HG02981 (cell line): ENCODE data around the gene ACOT7.

Experiments
- ATAC-seq: cut with Tn5 transposase; IDR thresholded peaks from one replicate; pipeline ENCODE4 v1.9.1; 2021; ENCODE audit warnings: mild to moderate bottlenecking, moderate library complexity; ENCODE audit not compliant: unreplicated experiment

Gene ACOT7

DNA sequence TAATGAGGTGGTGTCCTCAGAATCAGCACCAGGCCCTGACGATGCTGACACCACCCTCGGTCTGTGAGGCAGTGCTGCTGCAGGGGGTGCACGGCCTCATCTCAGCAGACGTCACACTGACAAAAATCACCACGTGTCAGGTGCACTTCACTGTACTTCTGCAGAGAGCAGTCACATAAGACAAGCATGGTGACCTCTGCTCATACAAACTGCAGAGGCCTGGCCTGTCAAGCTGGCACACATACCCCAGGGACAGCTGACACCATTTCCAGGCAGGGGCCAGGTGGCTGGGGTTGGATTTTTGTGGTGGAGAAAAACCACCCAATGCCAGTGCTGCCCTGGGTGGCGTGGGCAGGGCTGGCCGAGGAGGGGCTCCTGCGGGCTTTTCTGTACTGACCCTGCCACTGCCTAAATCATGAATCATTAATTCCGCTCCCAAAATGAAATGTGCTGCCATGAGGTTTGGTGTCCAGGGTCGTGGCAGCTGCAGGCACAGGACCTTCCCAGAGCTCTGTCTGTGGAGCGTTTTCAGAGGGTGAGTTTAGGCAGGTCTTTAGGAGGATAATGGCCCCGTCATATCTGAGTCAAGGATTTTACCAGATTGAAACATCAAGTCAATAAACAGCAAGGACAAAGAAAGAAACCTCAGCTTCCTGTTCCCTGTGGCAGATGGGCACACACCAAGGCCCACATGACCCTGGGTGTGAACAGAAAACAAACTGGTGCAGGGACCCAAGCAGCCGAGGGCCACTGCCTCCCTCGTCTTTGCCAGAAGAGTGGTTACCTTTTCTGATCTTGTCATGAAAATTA, 99.3 kb downstream of the ACOT7 start:
- no peak for ATAC-seq

DNA sequence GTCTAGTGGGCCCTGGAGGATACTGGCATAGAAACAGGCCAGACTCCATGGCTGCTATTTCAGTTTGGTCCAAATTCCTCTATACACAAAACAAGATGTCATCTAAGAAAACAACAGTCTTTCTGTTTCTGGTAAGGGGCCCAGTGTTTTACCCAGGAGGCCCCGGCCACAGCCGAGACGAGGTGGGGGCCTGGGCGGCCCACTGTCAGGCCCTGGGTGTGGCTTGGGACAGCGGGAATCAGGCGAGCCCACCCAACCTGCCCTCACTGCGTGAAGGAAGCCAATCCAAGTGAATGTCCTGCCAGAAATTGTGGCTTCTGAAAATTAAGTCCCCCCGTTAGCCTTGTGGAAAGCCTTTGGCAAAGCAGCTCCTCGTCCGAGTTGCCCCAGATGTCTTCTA, 101.5 kb downstream of the ACOT7 start:
- no peak for ATAC-seq

DNA sequence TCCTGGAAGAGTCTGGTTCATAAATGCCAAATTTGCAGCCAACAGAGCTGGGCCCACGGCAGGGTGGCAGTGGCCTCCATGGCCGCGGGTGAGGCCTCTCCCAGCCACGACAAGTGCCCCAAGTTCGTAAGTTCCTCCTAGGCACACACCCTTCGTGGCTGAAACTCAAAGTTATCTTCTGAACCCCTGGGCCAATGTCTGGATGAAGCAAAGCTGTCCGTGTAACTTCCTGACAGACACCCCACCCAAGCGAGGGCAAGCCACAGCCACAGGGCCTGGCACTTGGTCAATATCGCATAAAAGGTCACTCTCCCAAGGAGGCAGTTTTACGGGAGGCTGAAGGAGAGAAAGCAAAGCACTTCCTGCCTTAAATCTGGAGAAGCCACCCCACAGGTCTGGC, 104.9 kb downstream of the ACOT7 start:
- ATAC-seq, result no peak

DNA sequence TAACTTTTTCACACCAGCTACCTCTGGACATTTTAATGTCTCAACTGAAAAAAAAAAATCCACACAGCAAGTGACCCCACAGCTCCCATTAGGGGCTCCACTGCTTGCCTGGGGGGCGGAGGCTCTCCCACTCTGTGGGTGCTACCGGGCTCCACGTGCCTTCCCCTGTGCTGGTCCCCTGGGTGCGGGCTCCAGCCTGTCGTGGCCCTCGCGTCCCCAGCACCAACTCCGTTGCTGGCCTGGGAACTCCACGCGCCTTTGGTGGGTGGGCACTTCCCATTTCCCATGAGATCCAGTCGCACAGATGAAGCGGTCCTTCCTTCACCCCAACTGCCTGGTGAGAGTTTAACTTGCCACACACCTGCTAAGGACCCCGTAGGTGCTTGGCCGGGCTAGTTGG, 105.5 kb downstream of the ACOT7 start:
- no peak for ATAC-seq

DNA sequence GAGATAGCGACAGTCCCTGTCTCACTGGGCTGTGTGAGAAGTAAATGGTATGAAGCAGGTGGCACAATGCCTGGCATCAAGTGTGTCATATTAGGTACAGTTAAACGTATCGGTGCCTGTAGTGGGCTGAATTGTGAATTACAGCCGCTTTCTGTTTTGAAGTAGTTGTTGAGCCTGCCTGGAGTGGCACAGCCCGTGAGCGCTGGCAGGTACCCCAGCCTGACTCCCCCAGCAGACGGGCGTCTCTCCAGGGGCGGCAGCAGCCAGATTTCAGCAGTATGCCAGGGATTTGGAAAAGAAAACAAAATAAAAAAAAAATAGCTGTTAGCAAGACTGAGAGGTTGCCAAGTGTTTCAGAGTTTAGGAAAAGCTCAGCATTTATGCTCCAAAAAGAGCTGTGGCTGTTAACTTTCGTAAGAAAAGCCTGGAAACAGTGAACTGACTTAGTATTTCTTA, 106.1 kb downstream of the ACOT7 start:
- no peak for ATAC-seq

DNA sequence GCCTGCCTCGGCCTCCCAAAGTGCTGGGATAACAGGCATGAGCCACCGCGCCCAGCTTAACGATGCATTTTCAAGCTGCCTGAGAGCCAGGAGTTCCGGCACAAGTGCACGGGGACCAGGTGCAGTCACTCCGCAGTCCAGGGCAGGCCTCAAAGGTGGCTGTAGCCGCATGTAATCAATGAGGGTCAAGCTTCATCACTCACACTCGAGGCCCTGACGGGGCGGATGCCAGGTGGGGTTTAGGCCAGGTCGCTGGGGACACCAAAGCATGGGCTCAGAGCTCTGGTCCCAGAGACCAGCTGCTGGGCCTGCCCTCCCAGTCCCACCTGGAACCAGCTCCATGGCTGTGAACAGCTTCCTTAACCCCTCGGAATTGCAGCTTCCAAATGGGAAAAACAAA, 106.5 kb downstream of the ACOT7 start:
- ATAC-seq, result no peak

DNA sequence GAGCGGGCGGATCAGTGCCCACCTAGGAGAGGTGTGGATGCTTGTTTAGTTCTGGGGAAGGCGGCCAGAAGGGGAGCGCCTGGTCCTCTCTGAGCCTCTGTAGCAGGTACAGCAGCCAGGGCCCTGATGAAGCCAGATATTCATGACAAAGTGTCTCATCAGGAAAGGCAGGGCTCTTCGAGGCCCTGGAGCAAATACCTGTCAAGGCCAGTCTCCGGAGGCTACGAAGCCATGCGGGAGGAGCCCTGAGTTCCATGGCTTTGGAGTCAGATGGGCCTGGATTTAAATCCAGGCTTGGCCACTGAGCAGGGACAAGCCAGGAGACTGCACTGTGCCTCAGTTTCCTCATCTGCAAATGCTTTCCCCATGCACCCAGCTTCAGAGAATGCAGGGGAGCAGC, 107.3 kb downstream of the ACOT7 start:
- no peak for ATAC-seq

DNA sequence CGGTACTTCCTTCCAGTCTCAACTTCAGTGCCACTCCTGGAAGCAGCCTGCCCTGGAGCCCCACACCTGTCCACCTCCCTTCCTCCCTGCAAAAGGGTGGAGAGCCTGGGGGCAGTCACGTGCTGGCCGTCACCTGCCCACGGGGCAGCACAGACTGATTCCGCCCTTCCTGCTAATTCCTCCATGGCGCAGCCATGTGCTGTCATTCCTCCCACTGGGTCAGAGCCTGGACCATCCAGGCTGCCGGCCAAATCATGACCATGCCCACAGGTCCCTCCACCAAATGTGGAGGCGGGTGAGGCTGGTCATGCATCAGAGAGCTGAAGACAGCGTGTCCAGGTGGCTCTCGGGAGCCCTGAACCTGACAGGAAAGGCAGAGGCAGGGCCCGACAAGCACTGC, 108.2 kb downstream of the ACOT7 start:
- ATAC-seq, result no peak

DNA sequence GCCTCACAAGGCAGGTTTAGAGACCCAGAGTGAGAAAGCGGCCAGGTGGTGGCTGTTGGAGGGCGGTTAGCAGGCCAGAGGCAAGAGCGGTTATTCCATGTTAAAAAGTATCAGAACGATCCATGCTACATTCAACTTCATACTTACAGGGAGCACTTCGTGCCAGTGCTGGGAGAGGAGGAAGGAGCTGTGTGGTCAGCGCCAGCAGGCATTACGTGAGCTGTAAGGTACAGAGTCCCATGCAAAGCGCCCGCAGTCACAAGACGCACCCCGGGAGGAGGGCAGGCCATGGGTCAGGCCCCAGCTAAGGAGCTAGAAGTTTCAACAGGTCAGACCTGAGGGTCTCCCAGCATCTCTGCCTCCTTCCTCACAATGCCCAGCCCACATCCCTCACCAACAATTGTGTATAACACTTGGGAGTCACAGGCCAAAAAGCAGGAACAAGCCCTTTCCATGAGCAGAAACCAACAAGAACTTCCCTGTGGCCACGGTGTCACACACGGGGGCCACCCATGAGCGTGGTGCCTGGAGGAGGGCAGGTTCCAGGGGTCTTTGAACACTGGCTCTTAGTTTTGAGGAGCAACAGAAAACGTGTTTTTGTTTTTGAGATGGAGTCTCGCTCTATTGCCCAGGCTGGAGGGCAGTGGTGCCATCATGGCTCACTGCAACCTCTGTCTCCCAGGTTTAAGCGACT, 110.8 kb downstream of the ACOT7 start:
- ATAC-seq, result no peak

DNA sequence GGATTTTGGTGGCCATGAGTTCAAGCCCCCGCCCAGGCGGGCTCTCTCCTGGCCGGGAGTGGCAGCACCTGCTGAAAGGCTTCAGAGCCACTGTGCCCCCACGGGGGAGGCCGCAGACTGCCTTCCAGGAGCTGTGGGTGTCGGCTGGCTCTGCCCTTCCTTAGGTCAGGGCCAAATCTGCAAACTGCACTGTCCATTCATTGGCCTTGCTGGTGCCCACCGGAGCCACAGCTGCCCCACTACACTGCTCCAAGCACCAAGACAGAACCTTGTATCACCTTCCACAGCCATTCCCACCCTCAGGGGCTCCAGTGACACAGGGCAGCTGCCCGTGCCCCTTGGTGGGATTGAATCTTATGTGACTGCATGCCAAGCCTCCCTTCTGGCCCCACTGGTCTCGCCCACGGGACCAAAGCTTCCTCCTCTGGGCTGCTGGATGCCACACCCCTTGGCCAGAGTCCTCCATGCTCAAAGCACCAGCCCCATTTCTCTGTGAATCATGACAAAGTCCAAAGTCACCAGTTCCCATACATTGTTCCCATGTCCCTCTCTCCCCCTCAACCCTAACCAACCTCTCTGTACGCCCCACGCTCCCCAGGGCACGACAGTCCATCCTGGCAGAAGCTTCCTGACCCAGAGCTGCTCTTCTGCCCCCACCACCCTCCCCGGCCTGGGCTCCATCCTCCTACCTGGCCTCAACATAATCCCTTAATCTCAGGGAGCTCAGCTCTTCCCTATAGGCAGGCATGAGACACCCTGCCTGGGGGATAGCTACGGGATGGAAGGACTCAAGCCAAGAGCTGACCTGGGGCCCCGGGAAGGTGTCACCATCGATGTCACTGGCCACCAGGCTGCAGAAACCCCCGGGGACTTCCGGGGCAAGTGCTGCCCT, 111.8 kb downstream of the ACOT7 start:
- no peak for ATAC-seq

DNA sequence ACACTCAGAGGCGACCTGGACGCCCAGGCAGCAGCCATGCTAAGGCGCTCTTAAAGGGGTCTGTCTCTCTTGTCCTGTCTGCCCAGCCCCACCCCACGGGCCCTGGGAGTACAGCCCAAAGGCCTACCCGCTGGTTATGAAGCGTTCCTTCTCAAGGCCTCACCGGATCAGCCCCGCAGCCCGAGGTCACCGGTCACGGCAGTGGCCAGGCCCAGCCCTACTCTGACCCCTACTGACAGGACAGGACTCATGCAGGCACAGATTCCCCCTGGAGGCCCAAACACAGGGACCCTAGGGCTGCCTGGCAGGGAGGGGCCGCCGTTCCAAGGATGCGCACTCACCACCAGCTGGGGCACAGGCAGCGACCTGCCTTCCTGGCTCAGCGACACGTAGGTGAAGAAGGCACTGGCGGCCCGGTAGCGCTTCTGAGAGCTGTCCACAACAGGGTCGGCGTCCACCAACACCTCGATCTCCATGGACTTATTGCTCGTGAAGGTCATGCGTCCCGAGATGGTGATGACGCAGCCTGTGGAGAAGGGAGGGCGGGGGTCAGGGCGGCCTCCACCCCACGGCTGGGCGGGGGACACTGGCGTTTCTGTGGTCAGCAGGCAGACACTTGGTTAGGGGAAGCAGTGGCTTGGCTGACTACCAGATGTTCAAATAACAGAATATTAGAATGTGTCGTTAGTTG, 112.7 kb downstream of the ACOT7 start:
- no peak for ATAC-seq

DNA sequence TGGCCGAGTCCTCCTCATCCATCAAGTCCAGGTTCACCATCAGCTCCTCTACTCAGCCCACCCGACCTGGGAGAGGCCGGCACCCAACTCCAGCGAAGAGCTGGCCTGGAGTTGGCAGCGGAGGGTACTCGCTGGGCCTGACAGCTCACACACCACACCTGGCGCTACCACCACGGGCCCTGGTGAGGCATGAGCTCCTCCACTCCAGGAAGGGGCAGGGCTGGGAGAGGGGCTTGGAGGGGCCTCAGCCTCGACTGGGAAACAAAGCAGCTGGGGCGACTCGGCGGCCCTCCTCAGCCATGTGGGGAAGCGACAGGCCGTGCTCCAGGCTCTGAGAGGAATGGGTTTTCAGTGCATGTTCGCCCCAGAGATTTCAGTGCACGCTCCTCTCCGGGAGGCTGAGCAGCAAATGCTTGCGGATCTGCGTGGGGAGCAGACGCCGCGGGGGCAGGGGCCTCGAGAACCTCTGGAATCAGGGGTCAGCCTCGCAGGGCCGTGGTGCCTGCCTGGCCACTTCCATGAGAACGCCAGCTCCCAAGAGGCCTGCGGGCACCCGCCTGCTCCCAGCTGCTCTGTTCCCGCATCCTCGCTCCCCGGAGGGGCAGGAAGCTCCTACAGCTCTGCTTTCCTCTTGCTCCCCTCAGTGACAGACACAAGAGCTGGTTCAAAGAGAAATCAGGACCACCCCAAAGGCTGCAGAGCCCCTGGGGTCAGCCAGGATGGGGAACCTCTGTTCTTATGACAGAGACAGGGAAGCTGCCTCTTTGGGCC, 113.8 kb downstream of the ACOT7 start:
- ATAC-seq, result no peak

DNA sequence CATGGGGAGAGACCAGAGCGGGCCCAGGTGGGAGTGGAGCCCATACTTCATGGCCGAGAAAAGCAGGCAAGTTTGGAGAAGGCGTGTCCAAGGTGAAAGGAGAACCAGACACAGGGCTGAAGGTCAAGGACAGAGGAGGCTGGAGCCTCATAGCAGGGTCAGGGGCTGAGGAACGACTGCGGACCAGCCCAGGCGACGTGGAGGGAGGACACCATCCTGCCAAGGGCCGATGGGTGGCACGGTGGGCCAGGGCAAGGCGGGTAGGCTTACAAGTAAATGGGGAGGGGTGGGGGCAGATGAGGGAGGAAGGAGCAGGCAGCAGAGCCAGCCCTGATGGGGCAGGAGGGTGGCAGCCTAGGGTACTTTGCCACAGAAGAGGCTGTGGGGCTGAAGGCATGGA, 114.5 kb downstream of the ACOT7 start:
- no peak for ATAC-seq

DNA sequence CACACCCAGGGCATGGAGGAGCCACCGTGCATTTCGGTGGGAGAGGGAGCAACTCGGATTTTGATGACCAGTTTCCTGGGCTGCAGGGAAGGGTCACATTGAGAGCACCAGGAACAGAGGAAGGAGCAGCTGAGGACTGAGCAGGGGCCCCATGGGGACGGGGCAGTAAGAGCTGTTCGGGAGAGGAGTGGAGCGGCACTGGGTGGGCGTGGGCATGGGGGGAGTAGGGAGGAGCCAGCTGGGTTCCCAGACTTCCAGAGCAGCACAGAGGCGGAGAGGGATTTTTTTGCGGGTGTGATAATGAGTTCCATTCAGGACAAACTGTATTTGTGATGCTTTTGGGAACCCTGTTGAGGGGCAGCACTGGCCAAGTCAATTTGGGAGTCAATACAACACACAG, 115.3 kb downstream of the ACOT7 start:
- ATAC-seq, result no peak

DNA sequence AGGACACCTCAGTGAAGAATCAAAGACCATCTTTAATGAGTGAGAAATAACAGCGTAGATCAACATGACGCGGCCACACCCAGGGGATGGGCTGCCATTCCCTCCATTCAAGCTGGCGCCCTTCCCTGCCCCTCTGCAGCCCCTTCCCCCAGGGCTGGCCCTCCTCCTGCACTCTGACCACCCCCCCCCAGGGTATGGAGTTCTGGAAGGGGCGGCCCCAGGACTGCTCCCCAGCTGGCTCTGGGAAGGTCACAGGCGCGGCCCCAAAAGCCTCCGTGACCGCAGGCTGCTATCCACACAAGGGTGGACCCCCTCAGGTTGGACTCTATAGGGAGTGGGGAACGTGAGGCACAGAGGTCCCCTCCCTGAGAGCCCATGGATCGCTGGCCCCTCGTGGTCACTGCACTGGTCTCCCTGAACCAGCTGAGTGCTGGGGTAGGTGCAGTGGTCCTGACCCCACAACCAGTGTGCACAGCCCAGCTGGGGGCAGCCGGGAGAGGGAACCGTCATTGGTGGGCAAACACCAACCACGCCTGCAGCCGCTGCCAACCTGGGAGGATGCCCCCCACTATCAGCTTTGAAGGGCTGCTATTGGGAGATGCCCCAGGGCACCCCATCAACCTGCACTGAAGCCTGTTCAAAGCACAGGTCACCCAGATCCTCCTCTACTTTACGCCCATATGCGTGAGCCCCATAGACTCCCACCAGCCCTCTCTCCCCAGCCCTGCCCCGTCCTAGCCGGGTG, 116.6 kb downstream of the ACOT7 start:
- ATAC-seq, result no peak

DNA sequence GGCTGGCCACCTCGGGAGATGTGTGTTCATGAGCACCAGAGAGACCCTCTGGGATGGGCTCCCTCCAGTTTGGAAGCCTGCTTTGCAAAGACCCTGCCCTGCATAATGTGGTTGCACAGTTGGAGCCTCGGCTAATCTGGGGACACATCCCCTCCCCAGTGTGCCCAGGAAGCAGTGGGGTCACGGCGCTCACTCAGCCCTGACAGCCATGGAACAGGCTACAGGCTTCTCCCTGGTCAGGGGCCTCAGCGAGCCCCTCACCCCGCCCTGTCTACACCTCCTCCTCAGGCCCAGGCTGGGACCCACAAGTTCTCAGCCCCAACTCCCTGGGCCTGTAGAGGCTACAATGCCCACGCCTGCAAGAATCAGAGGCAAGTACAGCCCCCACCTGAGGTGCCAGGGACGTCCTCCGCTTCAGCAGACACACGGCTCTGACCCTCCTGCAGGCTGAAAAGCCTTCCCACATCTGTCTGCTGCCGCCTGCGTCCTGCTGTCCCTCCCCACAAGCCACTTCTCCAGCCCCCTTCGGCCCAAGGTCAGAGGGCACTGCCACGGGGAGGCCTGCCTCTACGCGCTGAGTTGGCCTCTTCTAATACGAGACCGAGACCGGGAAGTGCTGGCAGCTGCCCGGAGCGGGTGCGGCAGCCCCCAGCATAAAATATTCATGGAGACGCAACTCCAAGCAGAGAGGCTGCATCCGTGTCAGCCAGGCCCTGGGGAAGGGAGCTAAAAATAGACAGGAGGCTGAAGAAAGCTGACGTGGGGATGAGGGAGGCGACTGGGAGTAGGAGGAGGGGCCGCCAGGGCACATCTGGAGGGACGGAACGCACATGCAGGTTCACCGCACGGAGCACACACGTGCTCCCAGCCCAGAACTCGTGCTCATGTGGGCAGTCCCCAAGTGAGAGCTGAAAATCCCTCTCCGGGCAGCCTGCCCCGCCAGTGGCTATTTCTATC, 117.5 kb downstream of the ACOT7 start:
- no peak for ATAC-seq

DNA sequence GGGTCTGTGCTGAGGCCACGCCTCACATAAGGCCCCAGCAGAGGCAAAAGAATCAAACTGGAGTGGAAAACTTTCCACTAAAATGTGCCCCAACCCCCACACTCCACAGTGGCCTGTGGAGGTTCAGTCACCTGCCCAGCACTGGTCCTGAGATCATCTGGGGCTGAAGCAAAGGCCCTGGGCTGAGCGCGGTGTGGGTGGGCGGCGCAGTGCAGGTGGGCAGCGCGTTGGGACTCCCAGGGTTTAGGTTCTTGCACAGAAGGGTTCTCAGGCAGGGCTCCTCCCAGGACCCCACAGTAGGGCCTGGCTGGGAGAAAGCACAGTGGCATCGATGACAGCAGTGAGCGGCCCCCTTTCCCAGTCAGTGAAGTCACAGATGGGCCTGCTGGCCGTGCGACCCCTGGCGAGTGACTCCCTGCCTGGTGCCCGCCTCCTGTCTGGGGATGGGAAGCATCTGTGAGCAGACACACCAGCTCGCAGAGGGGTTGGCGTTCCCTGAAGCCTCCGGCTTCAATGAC, 118.9 kb downstream of the ACOT7 start:
- ATAC-seq, result no peak

DNA sequence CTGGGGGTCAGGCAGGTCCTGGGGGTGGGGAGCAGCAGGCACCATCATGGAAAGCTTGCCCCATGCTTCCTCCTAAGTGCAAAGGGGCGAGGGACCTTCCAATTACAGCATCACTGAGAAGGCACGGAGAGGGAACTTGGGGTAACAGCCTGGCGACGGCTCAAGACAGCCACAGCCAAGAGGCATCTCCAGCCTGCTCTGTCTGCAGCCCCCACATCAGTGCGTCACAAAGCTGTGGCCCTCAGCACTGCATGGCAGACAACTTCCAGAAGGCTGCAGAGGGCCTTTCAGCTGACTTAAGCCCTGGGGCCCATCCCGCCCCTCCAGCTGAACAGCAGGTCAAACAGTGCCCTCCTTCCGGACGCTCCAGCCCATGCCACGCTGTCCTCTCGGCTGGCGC, 119.5 kb downstream of the ACOT7 start:
- ATAC-seq, result no peak
